Activated CD4-positive, alpha-beta T cell treated with anti-CD3 and anti-CD28 coated beads, Interleukin-2, amount 50 U/mL, for 24 hours (primary cell): ENCODE data around the gene AQP7.
"Not testable (repeated sequence)": the region's sequence is repeated elsewhere in the genome, so short reads cannot be mapped to it uniquely, and the experiment has no call there.

Experiments
- DNase-seq, 2 donors: peaks; one replicate each; pipeline ENCODE4 v3.0.0-alpha.2; 2020; ENCODE audit warnings: low read depth in 1 of 2, low spot score in 1 of 2

The AQP7 gene

GRCh38 chr9:33399047-33399446, 3.3 kb downstream of the AQP7 start:
- DNase-seq, result not testable (repeated sequence)

GRCh38 chr9:33397801-33398200, 4.6 kb downstream of the AQP7 start:
- DNase-seq, result not testable (repeated sequence)

GRCh38 chr9:33395159-33395879, 7.0 kb downstream of the AQP7 start:
- DNase-seq, result not testable (repeated sequence)

DNA sequence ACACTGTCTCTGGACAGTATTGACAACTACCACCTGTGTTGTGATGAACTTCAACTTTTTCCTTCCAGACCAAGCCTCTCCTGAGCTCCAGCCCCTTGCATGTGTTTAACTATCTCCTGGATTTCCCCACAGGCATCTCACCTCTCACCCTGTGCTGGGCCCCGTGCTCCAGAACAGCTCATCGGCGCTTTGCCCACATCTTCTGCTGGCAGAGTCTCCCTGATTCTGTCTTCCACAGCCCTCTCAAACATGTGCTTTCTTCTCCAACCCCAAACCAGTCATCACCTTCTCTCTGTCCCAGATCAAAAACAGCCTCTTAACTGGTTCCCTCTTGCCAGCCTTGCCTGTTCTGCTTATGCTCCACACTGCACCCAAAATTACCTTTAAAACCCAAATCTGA, 8.4 kb downstream of the AQP7 start:
- not testable (repeated sequence) for DNase-seq

DNA sequence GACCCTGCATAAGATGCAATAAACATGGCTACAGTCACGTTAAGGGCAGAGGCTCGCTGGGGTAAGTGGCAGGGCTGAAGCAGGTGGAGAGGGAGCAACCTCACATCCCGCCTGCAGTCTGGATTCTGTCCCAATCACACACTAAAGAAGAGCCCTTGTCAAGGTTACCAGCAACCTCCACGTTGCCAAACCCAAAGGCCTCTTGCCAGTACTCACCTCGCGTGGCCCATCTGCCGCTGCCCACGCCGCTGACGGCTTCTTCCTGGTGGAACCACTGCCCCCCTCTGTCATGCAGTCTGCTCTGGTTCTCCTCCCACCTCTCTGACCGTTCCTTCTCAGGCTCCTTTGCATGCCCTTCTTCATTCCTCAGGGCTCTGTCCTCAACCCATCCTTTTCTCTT, 8.8 kb downstream of the AQP7 start:
- DNase-seq, result no peak

DNA sequence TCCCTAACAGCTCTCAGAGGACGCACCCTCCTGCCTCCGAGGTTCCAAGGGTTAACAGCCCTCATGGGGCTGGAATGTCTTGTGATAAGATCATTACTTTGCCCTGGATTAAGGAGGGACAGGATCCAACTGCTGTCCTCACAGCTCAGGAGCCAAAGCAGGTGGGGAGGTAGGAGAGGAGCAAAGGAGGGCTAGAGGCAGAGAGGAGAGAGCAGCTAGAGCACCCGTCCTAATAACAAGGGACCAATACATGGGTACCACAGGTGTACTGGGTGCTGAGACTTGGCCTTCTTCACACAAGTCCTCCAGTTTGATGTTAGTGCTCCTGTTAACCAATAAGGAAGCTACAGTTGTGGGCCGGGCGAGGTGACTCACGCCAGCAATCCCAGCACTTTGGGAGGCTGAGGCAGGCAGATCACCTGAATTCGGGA, 9.8 kb downstream of the AQP7 start:
- DNase-seq, result not testable (repeated sequence)

- DNase-seq, result not testable (repeated sequence)
These were observed 11.1 kb downstream of the AQP7 start for GRCh38 chr9:33391111-33391771.

DNA sequence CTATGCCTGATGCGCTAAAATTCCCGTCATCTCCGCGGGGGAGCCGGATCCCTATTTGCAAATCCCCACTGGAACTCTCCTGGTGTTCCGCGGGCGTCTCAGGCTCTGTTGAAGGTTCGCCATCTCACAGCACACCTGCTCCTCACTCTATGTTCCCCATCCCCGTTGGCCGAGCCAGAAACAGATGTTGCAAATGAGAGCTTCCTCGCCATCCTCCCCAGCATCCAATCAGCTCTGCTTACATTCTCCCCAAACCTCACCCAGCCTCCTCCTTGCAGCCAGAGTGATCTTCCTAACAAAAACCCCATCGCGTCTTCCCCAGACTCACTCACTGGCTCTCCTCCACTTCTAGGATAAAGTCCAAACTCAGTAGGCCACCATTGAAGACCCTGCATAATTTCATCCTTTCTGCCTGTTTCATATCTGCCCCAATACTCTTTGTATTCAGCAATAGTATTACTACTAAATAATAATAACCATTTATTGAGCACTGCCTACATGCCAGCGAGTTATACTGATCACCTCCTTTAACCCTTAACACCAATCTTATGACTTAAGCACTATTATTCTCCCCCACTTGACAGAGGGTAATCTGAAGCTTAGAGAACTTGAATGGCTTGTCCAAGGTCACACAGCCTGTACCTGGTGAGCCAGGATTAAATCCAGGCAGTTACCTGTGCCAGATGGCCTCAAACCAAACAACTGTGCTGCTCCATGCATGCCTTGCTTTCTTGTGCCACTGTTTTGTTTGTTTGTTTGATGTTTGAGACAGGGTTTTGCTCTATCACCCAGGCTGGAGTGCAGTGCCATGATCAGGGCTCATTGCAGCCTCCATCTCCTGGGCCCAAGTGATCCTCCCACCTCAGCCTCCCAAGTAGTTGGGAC, 14.0 kb downstream of the AQP7 start:
- no peak for DNase-seq

GRCh38 chr9:33386998-33387397, 15.4 kb downstream of the AQP7 start:
- DNase-seq, result not testable (repeated sequence)

- not testable (repeated sequence) for DNase-seq
These were observed 15.7 kb downstream of the AQP7 start for GRCh38 chr9:33386641-33386996.

GRCh38 chr9:33385979-33386640, 16.3 kb downstream of the AQP7 start:
- DNase-seq, result not testable (repeated sequence)

DNA sequence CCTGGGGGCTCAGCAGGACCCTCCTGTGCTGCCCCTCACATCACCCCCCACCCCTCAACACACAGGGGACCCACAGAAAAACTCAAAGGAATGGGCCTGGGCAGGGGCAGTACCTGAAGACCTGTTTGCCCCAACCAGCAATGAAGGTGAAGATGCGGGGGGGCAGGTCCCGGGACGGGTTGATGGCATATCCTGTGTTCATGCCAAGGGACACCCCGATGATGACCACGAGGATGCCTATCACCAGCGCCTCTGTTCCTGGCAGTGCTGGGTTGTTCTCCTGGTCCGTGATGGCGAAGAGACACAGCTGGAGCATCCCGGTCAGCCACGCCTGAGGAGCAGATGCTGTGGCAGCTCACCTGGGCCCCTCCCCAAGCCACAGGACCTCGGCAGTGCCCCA, 16.8 kb downstream of the AQP7 start:
- DNase-seq, result not testable (repeated sequence)

GRCh38 chr9:33383396-33383795, 19.0 kb downstream of the AQP7 start:
- not testable (repeated sequence) for DNase-seq

DNA sequence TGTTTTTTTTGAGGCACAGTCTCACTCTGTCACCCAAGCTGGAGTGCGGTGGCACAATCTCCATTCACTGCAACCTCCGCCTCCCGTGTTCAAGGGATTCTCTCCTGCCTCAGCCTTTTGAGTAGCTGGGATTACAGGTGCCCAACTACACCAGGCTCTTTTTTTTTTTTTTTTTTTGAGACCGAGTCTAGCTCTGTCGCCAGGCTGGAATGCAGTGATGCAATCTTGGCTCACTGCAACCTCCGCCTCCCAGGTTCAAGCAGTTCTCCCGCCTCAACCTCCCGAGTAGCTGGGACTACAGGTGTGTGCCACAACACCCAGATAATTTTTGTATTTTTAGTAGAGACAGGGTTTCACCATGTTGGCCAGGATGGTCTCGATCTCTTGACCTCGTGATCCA, 20.0 kb downstream of the AQP7 start:
- DNase-seq, result not testable (repeated sequence)

GRCh38 chr9:33381231-33381791, 21.1 kb downstream of the AQP7 start:
- no peak for DNase-seq

DNA sequence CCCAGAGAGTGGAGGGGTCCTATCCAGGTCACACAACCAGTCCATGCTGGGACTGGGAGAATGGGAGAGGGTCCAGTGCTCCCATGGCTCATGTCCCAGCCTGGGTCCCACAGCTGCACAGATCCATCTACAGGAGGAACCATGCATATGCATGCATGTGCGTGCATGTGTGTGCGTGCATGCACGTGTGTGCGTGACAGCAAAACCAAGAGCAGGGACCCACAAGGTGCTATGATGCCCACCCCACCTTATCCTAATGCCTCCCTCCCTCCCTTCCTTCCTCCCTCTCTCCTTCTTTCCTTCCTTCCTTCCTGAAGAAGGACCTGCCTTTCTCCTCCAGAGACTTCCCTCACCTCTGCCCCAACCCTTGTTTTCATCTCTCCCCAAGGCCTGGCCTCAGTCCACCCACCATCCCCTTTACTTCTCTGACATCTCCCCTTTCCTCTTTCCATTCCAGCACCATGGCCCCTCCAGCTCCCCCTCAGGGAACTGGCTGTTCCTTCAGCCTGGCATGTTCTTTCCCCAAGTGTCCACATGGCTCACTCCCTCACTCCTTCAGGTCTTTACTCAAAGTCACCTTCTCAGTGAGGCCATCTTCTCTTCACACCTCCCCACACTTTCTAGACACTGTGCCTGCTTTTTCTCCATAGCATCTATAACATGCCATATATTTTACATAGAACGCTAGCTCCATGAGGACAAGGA, 21.8 kb downstream of the AQP7 start:
- DNase-seq, result no peak

GRCh38 chr9:33379666-33380389, 22.5 kb downstream of the AQP7 start:
- DNase-seq, result no peak

DNA sequence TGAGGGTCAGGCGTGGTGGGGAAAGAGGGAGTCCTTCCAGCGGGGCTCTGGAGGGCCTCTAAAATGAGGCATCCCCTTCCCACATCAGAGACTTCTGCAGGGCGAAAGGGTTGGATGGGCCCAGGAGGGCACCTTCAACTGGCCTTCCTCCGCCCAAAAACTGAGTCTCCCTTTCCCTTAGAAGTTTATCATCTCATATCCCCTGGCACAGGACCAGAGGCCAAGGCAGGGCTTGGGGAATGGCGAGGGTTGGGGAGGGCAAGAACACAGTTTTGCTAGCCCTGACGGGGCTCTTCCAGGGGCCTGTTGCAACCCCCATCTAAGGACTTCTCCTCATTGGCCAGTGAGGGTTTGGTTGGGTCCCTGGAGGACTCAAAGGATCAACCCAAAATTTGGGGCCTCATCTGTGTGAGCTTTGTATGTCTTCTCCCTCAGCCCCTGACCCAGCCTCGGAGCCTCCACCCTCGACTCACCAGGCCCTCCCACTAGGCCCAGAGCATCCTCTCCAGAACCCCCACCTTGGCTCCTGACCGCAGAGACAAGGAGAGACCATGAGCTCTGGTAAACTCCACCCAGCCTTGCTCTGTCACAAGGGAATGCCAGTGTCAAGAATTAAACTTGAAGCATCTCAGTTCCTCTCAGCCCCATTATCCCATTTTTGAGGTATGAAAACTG, 24.1 kb downstream of the AQP7 start:
- no peak for DNase-seq

- DNase-seq, result no peak
These were observed 25.2 kb downstream of the AQP7 start for GRCh38 chr9:33377089-33377715.
